Karpas-422 (cell line): ENCODE measurements around the gene ST6GAL1. TPM values are rescaled to one million over a fixed set of nuclear protein-coding genes. Genes with fewer than 3 reads are reported as not detected.

ENCODE experiments used
- DNase-seq: peaks from one replicate; pipeline ENCODE4 v3.0.0-alpha.2; 2015
- H2AFZ ChIP-seq: fragments of 200-600 bp; sonication (generic); 2 replicates; pipeline ENCODE4 v1.6.1; 2014; ENCODE audit warnings: antibody characterized with exemption, low read length, mixed read lengths
- H3K27ac ChIP-seq: fragments of 200-600 bp; sonication (generic); 2 replicates; pipeline ENCODE4 v1.5.1; 2014; ENCODE audit warnings: mild to moderate bottlenecking, low read length, moderate library complexity
- H3K27me3 ChIP-seq: fragments of 200-600 bp; sonication (generic); 2 replicates; pipeline ENCODE4 v1.6.1; 2014; ENCODE audit warnings: low read length, mixed read lengths
- H3K36me3 ChIP-seq: fragments of 200-600 bp; sonication (generic); 2 replicates; pipeline ENCODE4 v1.6.1; 2014; ENCODE audit warnings: low read length, mixed read lengths; ENCODE audit not compliant: insufficient read depth
- H3K4me1 ChIP-seq: fragments of 200-600 bp; sonication (generic); 2 replicates; pipeline ENCODE4 v1.6.1; 2014; ENCODE audit warnings: mild to moderate bottlenecking, low read length, mixed read lengths
- H3K4me2 ChIP-seq: fragments of 200-600 bp; sonication (generic); 2 replicates; pipeline ENCODE4 v1.6.1; 2014; ENCODE audit warnings: low read length, low read depth, mild to moderate bottlenecking; ENCODE audit not compliant: poor library complexity, severe bottlenecking
- H3K4me3 ChIP-seq: fragments of 200-600 bp; sonication (generic); 2 replicates; pipeline ENCODE4 v1.5.1; 2014; ENCODE audit warnings: mild to moderate bottlenecking, antibody characterized with exemption, low read length, mixed read lengths
- H3K79me2 ChIP-seq: fragments of 200-600 bp; sonication (generic); 2 replicates; pipeline ENCODE4 v1.6.1; 2014; ENCODE audit warnings: mild to moderate bottlenecking, low read length, mixed read lengths
- H3K9ac ChIP-seq: fragments of 200-600 bp; sonication (generic); 2 replicates; pipeline ENCODE4 v1.6.0; 2014; ENCODE audit warnings: low read length
- H3K9me2 ChIP-seq: fragments of 200-600 bp; sonication (generic), shearing (Covaris generic); replicated peaks from 2 replicates; pipeline ENCODE4 v1.6.0; 2014; ENCODE audit warnings: mild to moderate bottlenecking, low read length, moderate library complexity; ENCODE audit not compliant: insufficient read depth
- H3K9me3 ChIP-seq: fragments of 300-700, 200-600 bp; sonication (generic); 2 replicates; pipeline ENCODE4 v1.6.1; 2014; ENCODE audit warnings: low read length, mixed read lengths
- H4K20me1 ChIP-seq: fragments of 200-600 bp; sonication (generic); 2 replicates; pipeline ENCODE4 v1.6.1; 2014; ENCODE audit warnings: mild to moderate bottlenecking, antibody characterized with exemption, low read length, low read depth; ENCODE audit not compliant: insufficient read depth
- total RNA-seq: library from RNA; depleted of rRNA; stranded (reverse); fragments of >200 nt; shearing (Covaris generic); gene quantifications from 2 replicates; pipeline ENCODE4 v1.2.3, GENCODE V29; 2014; ENCODE audit warnings: low replicate concordance

ST6GAL1 gene
- total RNA-seq, 1 experiment from 2014 or later, result 416 TPM

GRCh38 chr3:186939536-186939935, 9.2 kb downstream of the ST6GAL1 start:
- Histone ChIP-seq H3K9me3 (no peaks in the 10 kb centered on the region), H3K9me2 (no peaks in the 10 kb centered on the region), H3K9ac (no peak overlapping the region), H3K27me3 (no peaks in the 10 kb centered on the region), H3K4me1 (peaks cover 62% of the 10 kb centered on the region), H3K79me2 (peaks cover 96% of the 10 kb centered on the region), H3K36me3 (peaks cover 45% of the 10 kb centered on the region), H3K4me3 (no peak overlapping the region), H2AFZ (no peak overlapping the region), H3K27ac (no peak overlapping the region), H4K20me1 (peaks cover 45% of the 10 kb centered on the region), H3K4me2 (no peak overlapping the region)
- no peak for DNase-seq

- Histone ChIP-seq H3K9me2 (no peaks in the 10 kb centered on the region), H2AFZ (no peak overlapping the region), H3K27me3 (no peaks in the 10 kb centered on the region), H3K27ac (peak overlapping the region; percentile 7; the same call in 1 of the 2 replicates), H3K79me2 (peaks cover 96% of the 10 kb centered on the region), H3K4me1 (peaks cover 68% of the 10 kb centered on the region), H3K9ac (no peak overlapping the region), H3K9me3 (no peaks in the 10 kb centered on the region), H3K4me2 (no peak overlapping the region), H3K36me3 (peaks cover 49% of the 10 kb centered on the region), H3K4me3 (no peak overlapping the region), H4K20me1 (peaks cover 35% of the 10 kb centered on the region)
- no peak for DNase-seq
These were observed 10.6 kb downstream of the ST6GAL1 start for GRCh38 chr3:186940967-186941366.

- no peak overlapping the region for H3K9ac ChIP-seq
- peaks cover 53% of the 10 kb centered on the region for H3K36me3 ChIP-seq
- no peak overlapping the region for H2AFZ ChIP-seq
- no peak overlapping the region for H3K4me3 ChIP-seq
- H3K27me3 ChIP-seq, result no peaks in the 10 kb centered on the region
- H4K20me1 ChIP-seq, result peaks cover 38% of the 10 kb centered on the region
- H3K4me1 ChIP-seq, result peaks cover 74% of the 10 kb centered on the region
- no peaks in the 10 kb centered on the region for H3K9me3 ChIP-seq
- DNase-seq, result no peak
- peaks cover 95% of the 10 kb centered on the region for H3K79me2 ChIP-seq
- H3K27ac ChIP-seq, result no peak overlapping the region
- no peaks in the 10 kb centered on the region for H3K9me2 ChIP-seq
- no peak overlapping the region for H3K4me2 ChIP-seq
These were observed 11.8 kb downstream of the ST6GAL1 start for GRCh38 chr3:186942168-186942567.

- Histone ChIP-seq H3K9me2 (no peaks in the 10 kb centered on the region), H3K9ac (no peak overlapping the region), H2AFZ (no peak overlapping the region), H3K9me3 (no peaks in the 10 kb centered on the region), H3K4me1 (peaks cover 47% of the 10 kb centered on the region), H3K79me2 (peaks cover 94% of the 10 kb centered on the region), H4K20me1 (peaks cover 30% of the 10 kb centered on the region), H3K27ac (no peak overlapping the region), H3K4me2 (no peak overlapping the region), H3K36me3 (peaks cover 71% of the 10 kb centered on the region), H3K4me3 (no peak overlapping the region), H3K27me3 (no peaks in the 10 kb centered on the region)
- DNase-seq, result no peak
These were observed 15.0 kb downstream of the ST6GAL1 start for GRCh38 chr3:186945255-186945823.

- Histone ChIP-seq H3K9me2 (no peaks in the 10 kb centered on the region), H3K36me3 (peaks cover 76% of the 10 kb centered on the region), H3K9ac (0 out of 2 replicates have a peak overlapping the region, but pooled peaks have one; percentile 19), H3K4me1 (peaks cover 37% of the 10 kb centered on the region), H3K9me3 (no peaks in the 10 kb centered on the region), H3K4me3 (no peak overlapping the region), H4K20me1 (peaks cover 24% of the 10 kb centered on the region; the same call in 1 of the 2 replicates), H3K27ac (peak overlapping the region; percentile 88), H3K79me2 (peaks cover 94% of the 10 kb centered on the region), H3K27me3 (no peaks in the 10 kb centered on the region), H2AFZ (no peak overlapping the region), H3K4me2 (peak overlapping the region; percentile 48)
- DNase-seq, result peak; percentile 68
These were observed 16.5 kb downstream of the ST6GAL1 start for GRCh38 chr3:186946756-186947375.

GRCh38 chr3:186949281-186949982, 19.1 kb downstream of the ST6GAL1 start:
- H3K27ac ChIP-seq, result 0 out of 2 replicates have a peak overlapping the region, but pooled peaks have one; percentile 10
- H3K27me3 ChIP-seq, result no peaks in the 10 kb centered on the region
- H3K9me2 ChIP-seq, result no peaks in the 10 kb centered on the region
- H3K4me3 ChIP-seq, result no peak overlapping the region
- peaks cover 29% of the 10 kb centered on the region for H3K4me1 ChIP-seq
- DNase-seq, result no peak
- no peak overlapping the region for H2AFZ ChIP-seq
- no peak overlapping the region for H3K4me2 ChIP-seq
- peaks cover 96% of the 10 kb centered on the region for H3K79me2 ChIP-seq
- peaks cover 4% of the 10 kb centered on the region; the same call in 1 of the 2 replicates for H4K20me1 ChIP-seq
- H3K9me3 ChIP-seq, result no peaks in the 10 kb centered on the region
- peaks cover 72% of the 10 kb centered on the region for H3K36me3 ChIP-seq
- H3K9ac ChIP-seq, result no peak overlapping the region

GRCh38 chr3:186950402-186951093, 20.2 kb downstream of the ST6GAL1 start:
- peaks cover 24% of the 10 kb centered on the region for H3K4me1 ChIP-seq
- H3K79me2 ChIP-seq, result peaks cover 96% of the 10 kb centered on the region
- H3K27ac ChIP-seq, result 0 out of 2 replicates have a peak overlapping the region, but pooled peaks have one; percentile 3
- H3K9me2 ChIP-seq, result no peaks in the 10 kb centered on the region
- H3K9ac ChIP-seq, result no peak overlapping the region
- H3K27me3 ChIP-seq, result no peaks in the 10 kb centered on the region
- H3K36me3 ChIP-seq, result peaks cover 62% of the 10 kb centered on the region
- no peak overlapping the region for H3K4me3 ChIP-seq
- H3K9me3 ChIP-seq, result no peaks in the 10 kb centered on the region
- no peak overlapping the region for H2AFZ ChIP-seq
- DNase-seq, result no peak
- no peak overlapping the region for H3K4me2 ChIP-seq
- peaks cover 4% of the 10 kb centered on the region; the same call in 1 of the 2 replicates for H4K20me1 ChIP-seq
